T47D (cell line): ENCODE measurements around the gene CLINT1.

Experiments used
- DNase-seq, 2 experiments: peaks; one replicate each; pipeline versions ENCODE4 v3.0.0 to v3.0.0-alpha.2; 2011 to 2012; ENCODE audit warnings: low read depth in 1 of 2, low spot score in 1 of 2
- JUND ChIP-seq: IDR thresholded peaks from 2 replicates; pipeline ENCODE4 v1.6.1; 2012; ENCODE audit warnings: low read depth
- in situ Hi-C: cut with HindIII; loops from 2 replicates; pipeline ENCODE4 v1.10.0; 2016; ENCODE audit warnings: low sequenced_read_pairs, low pct_unique_long_range_greater_than_20kb

CLINT1 gene

GRCh38 chr5:157845914-157846598, 12.9 kb downstream of the CLINT1 start:
- in situ Hi-C loops: no loop called here
- no peak for TF ChIP-seq JUND
- DNase-seq: no peak

- in situ Hi-C loops: no loop called here
- no peak for TF ChIP-seq JUND
- DNase-seq: peak in 1 of 2 experiments; percentile 38
Measured at GRCh38 chr5:157842787-157843186, 16.2 kb downstream of the CLINT1 start.

- in situ Hi-C loops: no loop called here
Measured at GRCh38 chr5:157842185-157842584, 16.8 kb downstream of the CLINT1 start.

GRCh38 chr5:157839157-157839795, 19.7 kb downstream of the CLINT1 start:
- in situ Hi-C loops: no loop called here
- DNase-seq: no peak
- TF ChIP-seq JUND: no peak

More at GRCh38 chr5:157842185-157842584, 16.8 kb downstream of the CLINT1 start:
- no peak for TF ChIP-seq JUND
- DNase-seq: no peak

GRCh38 chr5:157836121-157836753, 22.7 kb downstream of the CLINT1 start:
- in situ Hi-C loops: no loop called here
- TF ChIP-seq JUND: no peak
- peak in 1 of 2 experiments; percentile 33 for DNase-seq

- in situ Hi-C loops: no loop called here
- TF ChIP-seq JUND: no peak
- no peak for DNase-seq
Measured at GRCh38 chr5:157835041-157835440, 23.9 kb downstream of the CLINT1 start.

- DNase-seq: peak in 1 of 2 experiments; percentile 63
- in situ Hi-C loops: no loop called here
- TF ChIP-seq JUND: no peak
Measured at GRCh38 chr5:157828944-157829639, 29.9 kb downstream of the CLINT1 start.

GRCh38 chr5:157828105-157828943, 30.6 kb downstream of the CLINT1 start:
- no peak for TF ChIP-seq JUND
- DNase-seq: no peak
- in situ Hi-C loops: no loop called here

GRCh38 chr5:157827423-157827822, 31.5 kb downstream of the CLINT1 start:
- in situ Hi-C loops: no loop called here
- DNase-seq: no peak

GRCh38 chr5:157823655-157824054, 35.3 kb downstream of the CLINT1 start:
- no peak for DNase-seq
- in situ Hi-C loops: no loop called here
- TF ChIP-seq JUND: no peak

More at GRCh38 chr5:157827423-157827822, 31.5 kb downstream of the CLINT1 start:
- TF ChIP-seq JUND: no peak

- in situ Hi-C loops: no loop called here
- no peak for DNase-seq
- no peak for TF ChIP-seq JUND
Measured at GRCh38 chr5:157821822-157822622, 36.9 kb downstream of the CLINT1 start.

GRCh38 chr5:157821405-157821804, 37.5 kb downstream of the CLINT1 start:
- no peak for TF ChIP-seq JUND
- in situ Hi-C loops: no loop called here
- DNase-seq: no peak
